ENCODE data around the gene JAKMIP1.

Gene JAKMIP1

DNA sequence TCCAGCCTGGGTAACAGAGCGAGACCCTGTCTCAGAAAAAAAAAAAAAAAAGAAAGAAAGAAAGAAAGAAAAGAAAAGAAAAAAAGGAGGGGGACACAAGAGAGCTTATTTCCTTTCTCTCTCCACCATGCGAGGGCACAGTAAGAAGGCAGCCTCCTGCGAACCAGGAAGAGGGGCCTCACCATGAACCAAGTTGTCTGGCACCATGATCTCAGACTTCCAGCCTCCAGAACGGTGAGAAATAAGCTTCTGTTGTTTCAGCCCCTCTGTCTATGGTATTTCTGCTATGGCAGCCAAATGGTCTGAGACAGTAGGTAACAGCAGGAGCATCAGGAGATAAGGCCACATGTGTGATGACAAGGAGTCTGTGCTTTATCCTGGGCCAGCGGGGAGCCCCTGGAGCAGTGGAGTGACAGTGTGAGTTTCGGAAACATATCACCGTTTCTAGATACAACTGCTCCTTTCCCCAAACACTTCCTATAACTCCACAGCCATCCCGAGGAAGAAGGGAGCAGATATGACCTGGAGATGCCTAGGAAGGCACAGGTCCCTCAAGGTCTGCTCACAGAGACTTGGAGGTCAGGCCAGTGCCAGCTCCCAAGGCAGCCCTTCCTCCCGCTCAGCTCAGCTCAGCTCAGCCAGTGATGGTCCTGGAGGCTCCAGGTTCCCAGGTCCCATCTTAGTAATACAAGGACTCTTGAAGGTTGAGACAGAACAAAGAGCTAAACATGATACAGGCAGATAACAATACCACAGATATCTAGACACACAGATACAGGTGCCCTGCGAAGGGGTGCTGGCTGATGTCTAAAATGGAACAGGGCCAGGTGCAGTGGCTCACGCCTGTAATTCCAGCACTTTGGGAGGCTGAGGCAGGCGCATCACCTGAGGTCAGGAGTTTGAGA, 17.7 kb downstream of the JAKMIP1 start:
- Histone ChIP-seq H2AFZ (no peak overlapping the region), H3K4me2 (ENCODE audit: low read length) (no peak overlapping the region), H3K27me3 (ENCODE audit: control insufficient read depth, insufficient read depth, low read length) (no peaks in the 10 kb centered on the region), H3K4me3 (ENCODE audit: low read depth, low read length) (no peak overlapping the region), H3K27ac (no peak overlapping the region), H3K9me3 (ENCODE audit: control insufficient read depth, low read length) (no peaks in the 10 kb centered on the region), H3K79me2 (no peaks in the 10 kb centered on the region), H3K36me3 (ENCODE audit: control insufficient read depth, insufficient read depth, low read length) (no peaks in the 10 kb centered on the region), H3K9ac (no peak overlapping the region), H3K4me1 (no peaks in the 10 kb centered on the region)
- TF ChIP-seq, protein P1, sequence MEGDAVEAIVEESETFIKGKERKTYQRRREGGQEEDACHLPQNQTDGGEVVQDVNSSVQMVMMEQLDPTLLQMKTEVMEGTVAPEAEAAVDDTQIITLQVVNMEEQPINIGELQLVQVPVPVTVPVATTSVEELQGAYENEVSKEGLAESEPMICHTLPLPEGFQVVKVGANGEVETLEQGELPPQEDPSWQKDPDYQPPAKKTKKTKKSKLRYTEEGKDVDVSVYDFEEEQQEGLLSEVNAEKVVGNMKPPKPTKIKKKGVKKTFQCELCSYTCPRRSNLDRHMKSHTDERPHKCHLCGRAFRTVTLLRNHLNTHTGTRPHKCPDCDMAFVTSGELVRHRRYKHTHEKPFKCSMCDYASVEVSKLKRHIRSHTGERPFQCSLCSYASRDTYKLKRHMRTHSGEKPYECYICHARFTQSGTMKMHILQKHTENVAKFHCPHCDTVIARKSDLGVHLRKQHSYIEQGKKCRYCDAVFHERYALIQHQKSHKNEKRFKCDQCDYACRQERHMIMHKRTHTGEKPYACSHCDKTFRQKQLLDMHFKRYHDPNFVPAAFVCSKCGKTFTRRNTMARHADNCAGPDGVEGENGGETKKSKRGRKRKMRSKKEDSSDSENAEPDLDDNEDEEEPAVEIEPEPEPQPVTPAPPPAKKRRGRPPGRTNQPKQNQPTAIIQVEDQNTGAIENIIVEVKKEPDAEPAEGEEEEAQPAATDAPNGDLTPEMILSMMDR (IDR thresholded peaks at IDR 0.05), result no peak

DNA sequence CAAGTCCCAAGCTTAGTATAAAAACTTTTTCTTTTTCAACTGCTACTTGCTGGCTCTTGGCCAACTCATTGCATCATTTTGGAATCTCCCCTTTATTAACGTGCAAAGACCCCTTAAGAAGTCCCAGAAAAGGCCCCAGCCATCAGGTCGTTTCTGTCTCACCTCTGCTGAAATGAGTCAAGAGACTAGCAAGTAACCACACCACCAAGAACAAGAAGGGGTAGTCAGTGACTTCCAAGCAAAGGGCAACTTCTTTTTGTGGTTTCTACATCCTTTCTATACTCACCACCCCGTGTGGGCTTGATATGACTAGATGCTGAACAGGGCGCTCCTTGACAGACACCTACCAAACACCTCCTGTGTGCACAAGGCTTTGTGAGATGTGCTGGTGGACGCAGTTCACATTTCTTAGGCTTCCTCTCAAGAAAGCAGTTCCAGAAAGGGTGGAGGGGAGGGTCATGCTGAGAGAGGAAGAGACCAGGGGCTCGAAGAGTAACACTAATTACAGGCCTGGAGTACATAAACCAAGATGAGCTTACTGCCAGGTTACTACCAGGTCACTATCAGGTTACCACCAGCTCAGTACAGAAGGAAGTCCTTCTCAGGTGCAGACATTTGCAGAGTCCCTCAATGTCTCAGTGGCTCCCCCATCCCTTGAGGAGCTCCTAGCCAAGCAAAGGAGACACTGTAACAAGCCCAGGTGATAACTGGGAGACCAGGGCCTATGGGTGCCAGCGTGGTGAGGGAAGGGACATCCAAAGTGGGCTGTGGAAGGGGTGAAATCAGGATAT, 19.3 kb downstream of the JAKMIP1 start:
- no peak overlapping the region for H3K4me2 ChIP-seq (ENCODE audit: low read length)
- H3K27me3 ChIP-seq (ENCODE audit: control insufficient read depth, insufficient read depth, low read length), result no peaks in the 10 kb centered on the region
- H3K4me3 ChIP-seq (ENCODE audit: low read depth, low read length), result no peak overlapping the region
- TF ChIP-seq, protein P1 (IDR thresholded peaks at IDR 0.05), result no peak
- H2AFZ ChIP-seq, result no peak overlapping the region
- no peak overlapping the region for H3K27ac ChIP-seq
- H3K79me2 ChIP-seq, result no peaks in the 10 kb centered on the region
- no peaks in the 10 kb centered on the region for H3K36me3 ChIP-seq (ENCODE audit: control insufficient read depth, insufficient read depth, low read length)
- no peaks in the 10 kb centered on the region for H3K9me3 ChIP-seq (ENCODE audit: control insufficient read depth, low read length)
- no peak overlapping the region for H3K9ac ChIP-seq
- no peaks in the 10 kb centered on the region for H3K4me1 ChIP-seq

DNA sequence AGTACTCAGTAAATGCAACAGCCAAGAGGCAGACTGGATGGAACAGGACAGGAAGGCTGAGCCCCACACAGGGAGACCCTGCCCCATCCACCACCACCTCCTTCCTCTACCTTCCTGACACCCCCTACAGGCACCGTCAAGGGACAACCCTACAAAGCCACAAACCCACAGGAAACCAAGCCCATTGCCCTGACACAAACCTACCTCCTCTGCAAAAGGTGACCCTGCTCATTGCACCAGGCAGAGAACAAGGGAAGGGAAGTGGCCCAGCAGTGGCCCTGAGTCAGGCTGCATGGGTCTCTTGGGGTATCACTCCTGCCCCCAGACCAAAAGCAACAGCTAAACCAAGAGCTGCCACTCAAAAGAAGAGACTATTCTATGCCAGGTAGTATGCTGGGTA, 21.0 kb downstream of the JAKMIP1 start:
- H3K27ac ChIP-seq, result no peak overlapping the region
- no peaks in the 10 kb centered on the region for H3K79me2 ChIP-seq
- no peaks in the 10 kb centered on the region for H3K27me3 ChIP-seq (ENCODE audit: control insufficient read depth, insufficient read depth, low read length)
- H3K4me1 ChIP-seq, result no peaks in the 10 kb centered on the region
- H3K4me3 ChIP-seq (ENCODE audit: low read depth, low read length), result no peak overlapping the region
- H2AFZ ChIP-seq, result no peak overlapping the region
- no peak overlapping the region for H3K9ac ChIP-seq
- H3K36me3 ChIP-seq (ENCODE audit: control insufficient read depth, insufficient read depth, low read length), result no peaks in the 10 kb centered on the region
- TF ChIP-seq, protein P1 (IDR thresholded peaks at IDR 0.05), result no peak
- no peaks in the 10 kb centered on the region for H3K9me3 ChIP-seq (ENCODE audit: control insufficient read depth, low read length)
- no peak overlapping the region for H3K4me2 ChIP-seq (ENCODE audit: low read length)

DNA sequence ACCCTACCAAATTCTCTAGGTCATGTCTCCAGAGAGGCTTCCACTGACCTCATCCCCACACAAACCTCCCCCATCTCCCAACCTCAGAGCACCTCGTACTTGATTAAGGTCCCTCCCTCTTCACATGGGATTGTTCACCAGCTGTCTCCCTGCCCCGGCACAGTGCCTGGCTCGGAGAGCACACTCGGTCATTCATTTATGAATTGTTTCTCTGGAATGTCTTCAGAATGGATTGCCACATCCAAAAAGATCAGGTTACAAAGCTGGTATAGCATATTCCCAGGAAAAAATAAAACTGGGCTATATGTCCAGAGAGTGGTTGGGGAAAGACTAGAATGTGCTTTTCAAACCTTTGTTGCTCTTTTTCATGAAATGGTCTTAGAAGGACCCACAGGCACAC, 21.6 kb downstream of the JAKMIP1 start:
- Histone ChIP-seq H3K27ac (no peak overlapping the region), H3K4me3 (ENCODE audit: low read depth, low read length) (no peak overlapping the region), H3K9ac (no peak overlapping the region), H3K79me2 (no peaks in the 10 kb centered on the region), H3K4me2 (ENCODE audit: low read length) (no peak overlapping the region), H3K9me3 (ENCODE audit: control insufficient read depth, low read length) (no peaks in the 10 kb centered on the region), H2AFZ (no peak overlapping the region), H3K27me3 (ENCODE audit: control insufficient read depth, insufficient read depth, low read length) (no peaks in the 10 kb centered on the region), H3K36me3 (ENCODE audit: control insufficient read depth, insufficient read depth, low read length) (no peaks in the 10 kb centered on the region), H3K4me1 (no peaks in the 10 kb centered on the region)
- TF ChIP-seq, protein P1 (IDR thresholded peaks at IDR 0.05), result no peak

All from parathyroid adenoma (tissue), 2 donors.